Thyroid gland (tissue), 4 donors: ENCODE data around the gene FBXW4. TPM values are rescaled to one million over a fixed set of nuclear protein-coding genes. Genes with fewer than 3 reads are reported as not detected.
"Not testable (repeated sequence)": the region's sequence is repeated elsewhere in the genome, so short reads cannot be mapped to it uniquely, and the experiment has no call there.

Experiments
- DNase-seq, 2 donors: peaks; one replicate each; pipeline ENCODE4 v3.0.0-alpha.2; 2019
- H3K27ac ChIP-seq, 3 donors: fragments of 200-600 bp; sonication (generic); 1 replicate in 2 of 3; 2 replicates in 1 of 3; pipeline ENCODE4 v1.5.1; 2016 to 2019; ENCODE audit warnings: mild to moderate bottlenecking in 1 of 3, moderate library complexity in 1 of 3
- H3K27me3 ChIP-seq: fragments of 200-600 bp; sonication (generic); one replicate; pipeline ENCODE4 v1.5.1; 2019
- H3K36me3 ChIP-seq, 2 donors: fragments of 200-600 bp; sonication (generic); one replicate each; pipeline ENCODE4 v1.5.1; 2016 to 2019
- H3K4me1 ChIP-seq, 2 donors: fragments of 200-600 bp; sonication (generic); one replicate each; pipeline ENCODE4 v1.5.1; 2017 to 2019
- H3K4me3 ChIP-seq, 3 donors: fragments of 200-600 bp; sonication (generic); replicated peaks in 1 of 3; 1 replicate in 2 of 3; 2 replicates in 1 of 3; pipeline ENCODE4 v1.5.1; 2016; ENCODE audit warnings: mild to moderate bottlenecking in 1 of 3
- H3K9me3 ChIP-seq: fragments of 200-600 bp; sonication (generic); one replicate; pipeline ENCODE4 v1.5.1; 2017
- POLR2A ChIP-seq, 2 donors: fragments of 450-650 bp; IDR thresholded peaks; one replicate each; pipeline ENCODE4 v1.6.1; 2017; ENCODE audit warnings: antibody characterized with exemption in 2 of 2, mild to moderate bottlenecking in 2 of 2, moderate library complexity in 1 of 2
- WGBS, 2 donors: methylation state at CpG; one replicate each; pipeline ENCODE4 v1.1.5; 2017; 5-methylcytosine and 5-hydroxymethylcytosine counted together
- intact Hi-C: fragments of 100-400 bp; cut with DNase I; formaldehyde crosslinking; loops from one replicate; pipeline ENCODE4 v1.15.1; 2023
- total RNA-seq, 4 donors: library from RNA; depleted of rRNA; stranded (reverse); fragments of >200 nt; gene quantifications; one replicate each; pipeline ENCODE4 v1.2.3, GENCODE V29; 2016
- TF ChIP-seq, protein P1 (sequence below), 6 experiments: fragments of 200-600 bp in 3 of 6; fragments of 450-650 bp in 3 of 6; sonication (generic) in 3 of 6; IDR thresholded peaks; one replicate each; pipeline ENCODE4 v1.5.1; 2016 to 2019; ENCODE audit warnings: antibody characterized with exemption in 6 of 6, mild to moderate bottlenecking in 2 of 6, inconsistent platforms in 1 of 6, moderate library complexity in 1 of 6

The FBXW4 gene
- total RNA-seq, 4 donors from 2014 or later: 59.5 to 94.2 (median 72.2) TPM

DNA sequence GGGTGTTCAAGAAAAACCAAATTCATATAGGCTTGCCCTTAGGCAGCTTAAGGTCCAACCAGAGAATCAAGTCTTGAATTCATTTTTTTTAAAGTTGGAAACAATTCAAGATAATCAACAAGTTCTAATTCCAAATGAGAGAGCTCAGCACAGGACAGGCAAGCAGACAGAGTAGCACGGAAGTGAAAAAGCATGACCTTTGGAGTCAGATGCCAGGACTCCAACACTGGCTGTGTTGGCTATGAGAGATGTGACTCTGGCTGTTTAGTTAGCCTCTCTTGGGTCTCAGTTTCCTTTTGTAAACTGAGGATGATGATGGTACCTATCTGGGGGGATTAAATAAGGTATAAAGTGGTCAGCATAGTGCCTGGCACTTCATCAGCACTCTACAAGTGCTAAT, 49.3 kb downstream of the FBXW4 start:
- Histone ChIP-seq H3K27me3 (no peaks in the 10 kb centered on the region), H3K27ac (no peak overlapping the region), H3K4me1 (no peaks in the 10 kb centered on the region), H3K36me3 (peaks cover 3% of the 10 kb centered on the region in 2 donors), H3K9me3 (no peaks in the 10 kb centered on the region), H3K4me3 (no peak overlapping the region)
- DNase-seq: no peak
- 90 to 96% methylated on average over 1 of the region's 1 CpG for WGBS, 2 donors
- TF ChIP-seq POLR2A (IDR thresholded peaks at IDR 0.05): no peak
- TF ChIP-seq, protein P1, sequence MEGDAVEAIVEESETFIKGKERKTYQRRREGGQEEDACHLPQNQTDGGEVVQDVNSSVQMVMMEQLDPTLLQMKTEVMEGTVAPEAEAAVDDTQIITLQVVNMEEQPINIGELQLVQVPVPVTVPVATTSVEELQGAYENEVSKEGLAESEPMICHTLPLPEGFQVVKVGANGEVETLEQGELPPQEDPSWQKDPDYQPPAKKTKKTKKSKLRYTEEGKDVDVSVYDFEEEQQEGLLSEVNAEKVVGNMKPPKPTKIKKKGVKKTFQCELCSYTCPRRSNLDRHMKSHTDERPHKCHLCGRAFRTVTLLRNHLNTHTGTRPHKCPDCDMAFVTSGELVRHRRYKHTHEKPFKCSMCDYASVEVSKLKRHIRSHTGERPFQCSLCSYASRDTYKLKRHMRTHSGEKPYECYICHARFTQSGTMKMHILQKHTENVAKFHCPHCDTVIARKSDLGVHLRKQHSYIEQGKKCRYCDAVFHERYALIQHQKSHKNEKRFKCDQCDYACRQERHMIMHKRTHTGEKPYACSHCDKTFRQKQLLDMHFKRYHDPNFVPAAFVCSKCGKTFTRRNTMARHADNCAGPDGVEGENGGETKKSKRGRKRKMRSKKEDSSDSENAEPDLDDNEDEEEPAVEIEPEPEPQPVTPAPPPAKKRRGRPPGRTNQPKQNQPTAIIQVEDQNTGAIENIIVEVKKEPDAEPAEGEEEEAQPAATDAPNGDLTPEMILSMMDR (IDR thresholded peaks at IDR 0.05): no peak
- intact Hi-C loops: no loop called here

DNA sequence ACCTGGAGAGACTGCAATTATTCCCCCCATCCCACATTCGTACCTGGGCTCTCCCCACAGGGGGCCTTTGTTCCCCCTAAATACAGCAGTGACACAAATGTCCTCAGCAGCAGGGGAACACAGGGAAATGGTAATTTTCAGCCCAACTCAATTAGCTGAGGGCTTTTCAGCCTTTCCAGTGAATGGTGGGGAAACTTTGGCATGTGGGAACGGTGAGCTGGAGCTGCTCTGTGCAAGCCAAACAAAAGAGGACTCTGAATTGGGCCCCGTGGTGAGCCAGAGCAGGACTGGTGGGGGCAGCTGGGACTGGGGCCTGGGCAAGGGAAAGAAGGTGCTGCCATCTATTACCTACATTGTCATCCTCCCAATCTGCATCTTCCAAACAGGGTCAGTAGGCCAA, 51.0 kb downstream of the FBXW4 start:
- 69 to 77% methylated on average over 3 of the region's 3 CpGs for WGBS, 2 donors
- H3K27me3 ChIP-seq: no peaks in the 10 kb centered on the region
- H3K27ac ChIP-seq: no peak overlapping the region
- H3K9me3 ChIP-seq: no peaks in the 10 kb centered on the region
- no peaks in the 10 kb centered on the region for H3K36me3 ChIP-seq
- H3K4me1 ChIP-seq: no peaks in the 10 kb centered on the region
- no peak for DNase-seq
- H3K4me3 ChIP-seq: no peak overlapping the region
- intact Hi-C loops: no loop called here
- TF ChIP-seq POLR2A (IDR thresholded peaks at IDR 0.05): no peak
- TF ChIP-seq, protein P1 (IDR thresholded peaks at IDR 0.05): no peak

DNA sequence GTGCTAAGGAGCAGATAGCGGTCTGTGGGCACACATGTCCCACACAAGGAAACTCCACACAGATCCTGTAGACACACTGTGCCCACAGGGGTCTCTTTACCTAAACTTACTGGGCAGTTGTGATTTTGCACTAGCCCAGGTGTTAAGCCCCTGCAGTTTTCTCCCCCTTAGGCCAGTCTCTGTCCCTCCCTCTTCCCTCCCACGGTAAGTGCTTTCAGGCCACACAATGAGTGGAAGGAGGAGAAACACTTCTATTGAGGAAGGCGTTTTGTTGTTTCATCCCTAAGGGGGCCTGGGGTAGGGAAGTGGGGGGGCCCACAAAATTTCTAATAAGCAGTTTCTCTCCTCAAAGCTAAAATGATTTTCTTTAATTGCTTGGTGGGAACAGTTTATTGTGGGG, 51.4 kb downstream of the FBXW4 start:
- WGBS, 2 donors: 66 to 78% methylated on average over 3 of the region's 3 CpGs
- H3K36me3 ChIP-seq: no peaks in the 10 kb centered on the region
- H3K4me1 ChIP-seq: no peaks in the 10 kb centered on the region
- TF ChIP-seq POLR2A (IDR thresholded peaks at IDR 0.05): no peak
- TF ChIP-seq, protein P1 (IDR thresholded peaks at IDR 0.05): no peak
- no peak overlapping the region for H3K27ac ChIP-seq
- H3K4me3 ChIP-seq: no peak overlapping the region
- DNase-seq: no peak
- intact Hi-C loops: no loop called here
- no peaks in the 10 kb centered on the region for H3K9me3 ChIP-seq
- H3K27me3 ChIP-seq: no peaks in the 10 kb centered on the region

DNA sequence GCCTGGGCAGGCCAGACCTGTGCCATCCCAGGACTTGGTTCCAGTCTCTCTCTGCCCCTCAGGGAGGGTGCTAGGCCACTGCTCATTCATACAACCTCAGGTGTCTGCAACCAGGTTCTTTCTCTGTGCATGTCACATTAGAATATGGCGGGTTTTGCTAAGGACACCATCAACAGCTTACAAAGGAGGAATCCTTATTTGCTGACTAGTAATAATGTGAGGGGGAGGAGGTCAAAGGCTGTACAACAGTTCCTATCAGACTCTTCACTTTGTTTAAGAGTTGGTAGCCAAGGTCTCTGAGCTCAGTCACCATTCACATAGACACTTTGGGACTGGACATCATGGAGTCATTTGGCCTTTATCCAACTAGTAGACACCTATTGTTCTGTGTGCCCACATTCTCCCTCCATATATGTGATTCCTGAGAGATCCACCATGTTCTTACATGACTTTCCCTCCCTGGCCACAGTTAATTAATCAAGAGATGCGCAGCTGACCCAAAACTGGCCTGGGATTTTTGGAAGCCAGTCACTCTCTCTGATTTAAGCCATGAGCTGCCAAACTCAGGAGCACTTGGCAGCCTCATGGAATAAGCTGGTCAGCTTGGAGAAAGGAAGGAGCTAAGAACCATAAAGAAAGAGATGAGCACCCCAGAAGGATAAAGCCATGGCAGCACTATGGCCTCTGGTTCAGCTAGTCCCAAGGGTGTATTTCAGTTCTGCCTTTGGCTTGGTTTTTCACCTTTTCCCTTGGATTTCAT, 55.6 kb downstream of the FBXW4 start:
- TF ChIP-seq POLR2A (IDR thresholded peaks at IDR 0.05): no peak
- TF ChIP-seq, protein P1 (IDR thresholded peaks at IDR 0.05): no peak
- intact Hi-C loops: no loop called here
- Histone ChIP-seq H3K36me3 (peaks cover 0 to 5% of the 10 kb centered on the region in 2 donors), H3K9me3 (no peaks in the 10 kb centered on the region), H3K27me3 (no peaks in the 10 kb centered on the region), H3K4me3 (no peak overlapping the region), H3K27ac (no peak overlapping the region), H3K4me1 (no peaks in the 10 kb centered on the region)
- 98 to 100% methylated on average over 2 of the region's 2 CpGs for WGBS, 2 donors
- no peak for DNase-seq

DNA sequence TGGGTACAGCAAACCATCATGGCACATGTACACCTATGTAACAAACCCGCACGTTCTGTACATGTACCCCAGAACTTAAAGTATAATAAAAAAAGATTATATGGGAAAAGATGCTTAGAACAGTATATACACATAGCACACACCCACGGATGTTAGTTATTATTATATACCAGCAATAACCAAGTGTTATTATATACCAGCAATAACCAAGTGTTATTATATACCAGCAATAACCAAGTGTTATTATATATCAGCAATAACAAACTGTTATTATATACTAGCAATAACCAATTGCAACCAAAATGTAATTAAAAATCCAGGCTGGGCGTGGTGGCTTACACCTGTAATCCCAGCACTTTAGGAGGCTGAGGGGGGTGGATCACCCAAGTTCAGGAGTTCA, 61.5 kb downstream of the FBXW4 start:
- WGBS, 2 donors: 98% methylated on average over 4 of the region's 4 CpGs
- H3K9me3 ChIP-seq: not testable (repeated sequence)

More for the DNA sequence above, 61.5 kb downstream of the FBXW4 start:
- intact Hi-C loops, DNase-seq, H3K36me3 ChIP-seq, H3K27me3 ChIP-seq, H3K4me1 ChIP-seq, H3K4me3 ChIP-seq, H3K27ac ChIP-seq: not testable (repeated sequence)
